Measurements from ENCODE around the gene PHETA1. TPM values are rescaled to one million over a fixed set of nuclear protein-coding genes. Genes with fewer than 3 reads are reported as not detected.

Gene PHETA1
- total RNA-seq, 1 experiment from 2014 or later, result 12.4 TPM

- Mint-ChIP-seq H3K27me3 (ENCODE audit: low read depth) (no peaks in the 10 kb centered on the region), H3K27ac (no peak overlapping the region), H3K9me3 (no peaks in the 10 kb centered on the region), H3K4me3 (no peak overlapping the region), H3K4me1 (no peaks in the 10 kb centered on the region), H3K36me3 (no peaks in the 10 kb centered on the region)
- ChIA-PET CTCF (interaction anchor here (1.3 to 3.9 kb wide), 2 partner anchors 36 to 91 kb away, joined by 4 to 14 read pairs; no protein-coding TSS in a partner anchor), POLR2A (no interaction called here)
- no peak for DNase-seq (ENCODE audit: low spot score)
- TF ChIP-seq ZNF425 (CRISPR knock-in tag; conservative IDR thresholded peaks at IDR 0.05), result no peak
- no peak for TF ChIP-seq IRF2 (CRISPR knock-in tag; IDR thresholded peaks at IDR 0.05; ENCODE audit: borderline replicate concordance, low read depth)
- TF ChIP-seq ELF4 (CRISPR knock-in tag; IDR thresholded peaks at IDR 0.05; ENCODE audit: low read depth), result no peak
- TF ChIP-seq JUN (CRISPR knock-in tag; IDR thresholded peaks at IDR 0.05), result no peak
- TF ChIP-seq NFE2L1 (CRISPR knock-in tag; IDR thresholded peaks at IDR 0.05), result no peak
- no peak for TF ChIP-seq E2F5 (CRISPR knock-in tag; IDR thresholded peaks at IDR 0.05)
- TF ChIP-seq FOXJ3 (CRISPR knock-in tag; IDR thresholded peaks at IDR 0.05; ENCODE audit: borderline replicate concordance), result no peak
- no peak for TF ChIP-seq ARID4B (CRISPR knock-in tag; IDR thresholded peaks at IDR 0.05; ENCODE audit: borderline replicate concordance)
- no peak for TF ChIP-seq CBFB (CRISPR knock-in tag; IDR thresholded peaks at IDR 0.05; ENCODE audit: low read depth)
- TF ChIP-seq TP53 (CRISPR knock-in tag; IDR thresholded peaks at IDR 0.05), result no peak
- TF ChIP-seq OVOL2 (CRISPR knock-in tag; IDR thresholded peaks at IDR 0.05; ENCODE audit: borderline replicate concordance), result no peak
- TF ChIP-seq ATF2 (CRISPR knock-in tag; IDR thresholded peaks at IDR 0.05; ENCODE audit: borderline replicate concordance, low read depth), result no peak
- no peak for TF ChIP-seq SMAD3 (CRISPR knock-in tag; IDR thresholded peaks at IDR 0.05; ENCODE audit: borderline replicate concordance)
- no peak for TF ChIP-seq ATF1 (CRISPR knock-in tag; IDR thresholded peaks at IDR 0.05)
- TF ChIP-seq ZNF512 (CRISPR knock-in tag; IDR thresholded peaks at IDR 0.05; ENCODE audit: borderline replicate concordance), result no peak
- no peak for TF ChIP-seq FOXP1 (CRISPR knock-in tag; IDR thresholded peaks at IDR 0.05; ENCODE audit: borderline replicate concordance)
- TF ChIP-seq TEAD1 (CRISPR knock-in tag; IDR thresholded peaks at IDR 0.05), result no peak
- no peak for TF ChIP-seq ZNF423 (CRISPR knock-in tag; IDR thresholded peaks at IDR 0.05)
- no peak for ATAC-seq
Measured at GRCh38 chr12:111360325-111360930, 8.5 kb downstream of the PHETA1 start.

Measured in WTC11 (cell line).